Smooth muscle cell (in vitro differentiated cells): ENCODE measurements around the gene NEDD9. TPM values are rescaled to one million over a fixed set of nuclear protein-coding genes. Genes with fewer than 3 reads are reported as not detected.

ENCODE experiments used
- DNase-seq: peaks from one replicate; lab custom pipeline; 2025; ENCODE audit not compliant: unreplicated experiment; lab: John Stamatoyannopoulos, UW
- H2AFZ ChIP-seq: fragments of 200-600 bp; sonication (generic); 2 replicates; pipeline ENCODE4 v1.6.0; 2016; ENCODE audit warnings: antibody characterized with exemption, low read depth, mild to moderate bottlenecking
- H3F3A ChIP-seq: fragments of 200-600 bp; sonication (generic); 2 replicates; pipeline ENCODE4 v1.6.0; 2017; ENCODE audit warnings: antibody characterized with exemption, low read depth
- H3K27ac ChIP-seq: fragments of 200-600 bp; sonication (generic); 2 replicates; pipeline ENCODE4 v1.5.1; 2016; ENCODE audit warnings: low read depth, mild to moderate bottlenecking
- H3K27me3 ChIP-seq: fragments of 200-600 bp; sonication (generic); 2 replicates; pipeline ENCODE4 v1.6.1; 2016; ENCODE audit warnings: low read depth, mild to moderate bottlenecking
- H3K36me3 ChIP-seq: fragments of 200-600 bp; sonication (generic); 2 replicates; pipeline ENCODE4 v1.5.1; 2016; ENCODE audit warnings: low read depth
- H3K4me1 ChIP-seq: fragments of 200-600 bp; sonication (generic); 2 replicates; pipeline ENCODE4 v1.5.1; 2016; ENCODE audit warnings: low read depth
- H3K4me2 ChIP-seq: fragments of 200-600 bp; sonication (generic); 2 replicates; pipeline ENCODE4 v1.6.0; 2016; ENCODE audit warnings: mild to moderate bottlenecking
- H3K4me3 ChIP-seq: fragments of 200-600 bp; sonication (generic); 2 replicates; pipeline ENCODE4 v1.5.1; 2016; ENCODE audit warnings: mild to moderate bottlenecking
- H3K79me2 ChIP-seq: fragments of 200-600 bp; sonication (generic); 2 replicates; pipeline ENCODE4 v1.6.0; 2016; ENCODE audit warnings: low read depth, mild to moderate bottlenecking
- H3K9ac ChIP-seq: fragments of 200-600 bp; sonication (generic); 2 replicates; pipeline ENCODE4 v1.6.0; 2016; ENCODE audit warnings: low read depth
- H3K9me3 ChIP-seq: fragments of 200-600 bp; sonication (generic); replicated peaks from 2 replicates; pipeline ENCODE4 v1.5.1; 2016; ENCODE audit warnings: low read depth
- H4K20me1 ChIP-seq: fragments of 200-600 bp; sonication (generic); 2 replicates; pipeline ENCODE4 v1.6.0; 2016; ENCODE audit warnings: low read depth
- CTCF ChIP-seq: fragments of 200-600 bp; sonication (generic); IDR thresholded peaks from 2 replicates; pipeline ENCODE4 v1.5.1; 2017; ENCODE audit warnings: borderline replicate concordance, mild to moderate bottlenecking, antibody characterized with exemption; ENCODE audit not compliant: insufficient read depth, poor library complexity, severe bottlenecking
- whole genome bisulfite sequencing: methylation state at CpG from one replicate; pipeline ENCODE4 v1.1.7; 2016; ENCODE audit warnings: low lambda C conversion rate; 5-methylcytosine and 5-hydroxymethylcytosine counted together
- polyA plus RNA-seq: library from polyadenylated mRNA; unstranded; fragments of >200 nt; fragmentation: Nextera tagmentation; extraction: Ambion mirVana; gene quantifications from 2 replicates; pipeline ENCODE4 v1.2.1, GENCODE V29; 2016
- total RNA-seq: library from RNA; depleted of rRNA; stranded (reverse); fragments of >200 nt; gene quantifications from 2 replicates; pipeline ENCODE4 v1.2.3, GENCODE V29; 2014

The NEDD9 gene
- total and polyA plus RNA-seq, 2 experiments from 2014 or later: 85.6 to 127 TPM

GRCh38 chr6:11243861-11244260, 11.4 kb upstream of the NEDD9 start:
- Histone ChIP-seq H3K9ac (no peak overlapping the region), H3K27me3 (no peaks in the 10 kb centered on the region), H3K4me1 (peaks cover 5% of the 10 kb centered on the region), H3F3A (no peaks in the 10 kb centered on the region), H3K36me3 (no peaks in the 10 kb centered on the region), H3K27ac (no peak overlapping the region), H3K79me2 (no peaks in the 10 kb centered on the region), H4K20me1 (no peaks in the 10 kb centered on the region), H3K4me3 (no peak overlapping the region), H2AFZ (no peak overlapping the region), H3K4me2 (no peak overlapping the region), H3K9me3 (no peaks in the 10 kb centered on the region)
- no peak for TF ChIP-seq CTCF
- DNase-seq: no peak
- WGBS: 100% methylated on average over 1 of the region's 1 CpG

- DNase-seq: no peak
- Histone ChIP-seq H3K27ac (no peak overlapping the region), H3F3A (no peaks in the 10 kb centered on the region), H3K79me2 (no peaks in the 10 kb centered on the region), H3K9me3 (no peaks in the 10 kb centered on the region), H3K9ac (no peak overlapping the region), H3K36me3 (no peaks in the 10 kb centered on the region), H3K27me3 (no peaks in the 10 kb centered on the region), H4K20me1 (no peaks in the 10 kb centered on the region), H3K4me2 (no peak overlapping the region), H3K4me3 (no peak overlapping the region), H3K4me1 (peaks cover 5% of the 10 kb centered on the region), H2AFZ (no peak overlapping the region)
- no peak for TF ChIP-seq CTCF
Observed at GRCh38 chr6:11242711-11243110, 10.2 kb upstream of the NEDD9 start.

DNA sequence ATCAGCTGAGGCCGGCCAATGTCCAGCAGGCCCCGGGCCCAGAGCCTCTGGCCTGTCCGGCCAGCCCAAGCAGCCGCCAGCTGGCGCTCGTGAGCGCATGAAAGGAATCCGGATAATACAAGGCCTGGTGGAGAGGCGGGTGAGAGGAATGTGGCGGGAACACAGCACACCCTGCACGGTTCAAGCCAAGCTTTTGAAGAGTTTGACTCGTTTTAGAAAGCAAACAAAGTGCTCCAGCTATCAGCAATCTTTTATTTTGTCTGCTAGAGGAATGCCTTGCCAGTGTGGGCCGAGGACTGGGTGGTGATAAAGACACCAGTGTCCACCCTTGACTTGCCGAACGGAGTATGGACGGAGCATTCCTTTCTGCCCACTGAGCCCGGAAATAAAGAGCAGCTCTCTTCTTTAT, 9.3 kb upstream of the NEDD9 start:
- no peak for DNase-seq
- peak; percentile 69 for TF ChIP-seq CTCF
- no peaks in the 10 kb centered on the region for H3K36me3 ChIP-seq
- 28% methylated on average over 17 of the region's 17 CpGs for WGBS
- H3K27ac ChIP-seq: no peak overlapping the region
- H3K27me3 ChIP-seq: no peaks in the 10 kb centered on the region
- no peak overlapping the region for H3K4me3 ChIP-seq
- H3K9me3 ChIP-seq: no peaks in the 10 kb centered on the region
- H3K4me2 ChIP-seq: peak overlapping the region; percentile 65
- no peaks in the 10 kb centered on the region for H4K20me1 ChIP-seq
- peak overlapping the region; percentile 55 for H2AFZ ChIP-seq
- no peaks in the 10 kb centered on the region for H3K79me2 ChIP-seq
- peaks cover 5% of the 10 kb centered on the region for H3K4me1 ChIP-seq
- no peak overlapping the region for H3K9ac ChIP-seq
- H3F3A ChIP-seq: no peaks in the 10 kb centered on the region

DNA sequence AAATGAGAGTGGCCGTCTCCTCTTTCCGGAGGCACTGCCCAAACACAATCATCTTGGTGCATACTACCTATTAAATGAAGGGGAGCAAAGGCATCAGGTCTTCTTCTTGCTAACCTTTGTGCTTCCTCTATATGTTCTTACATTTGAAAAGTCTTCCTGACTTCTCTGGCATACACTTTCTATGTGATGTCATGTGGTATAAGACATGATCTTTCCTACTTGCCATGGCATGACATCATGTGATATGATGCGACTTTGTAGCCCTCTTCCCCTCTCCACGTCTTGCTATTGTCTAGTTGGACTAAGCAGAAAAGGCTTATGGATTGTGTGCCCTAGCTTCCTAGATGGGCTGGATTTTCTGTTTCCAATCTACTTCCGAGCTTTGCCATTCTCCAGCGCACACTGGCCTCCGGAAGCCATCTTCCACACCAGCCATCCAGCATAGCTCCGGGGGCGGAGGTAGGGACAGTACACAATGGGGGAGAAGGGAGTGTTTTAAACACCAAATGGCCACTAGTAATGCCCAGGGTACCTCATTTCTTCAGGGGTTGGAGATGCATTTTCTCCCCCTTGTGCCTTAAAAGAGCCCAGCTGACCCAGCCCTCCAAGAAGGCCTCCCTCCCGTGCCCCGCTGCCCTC, 8.8 kb upstream of the NEDD9 start:
- H3K27ac ChIP-seq: no peak overlapping the region
- no peak for DNase-seq
- H3F3A ChIP-seq: no peaks in the 10 kb centered on the region
- H4K20me1 ChIP-seq: no peaks in the 10 kb centered on the region
- TF ChIP-seq CTCF: no peak
- H3K9ac ChIP-seq: no peak overlapping the region
- no peak overlapping the region for H3K4me3 ChIP-seq
- no peak overlapping the region for H3K4me2 ChIP-seq
- 91% methylated on average over 11 of the region's 11 CpGs for WGBS
- no peaks in the 10 kb centered on the region for H3K27me3 ChIP-seq
- no peaks in the 10 kb centered on the region for H3K79me2 ChIP-seq
- no peaks in the 10 kb centered on the region for H3K36me3 ChIP-seq
- peaks cover 5% of the 10 kb centered on the region for H3K4me1 ChIP-seq
- peak overlapping the region; percentile 55 for H2AFZ ChIP-seq
- H3K9me3 ChIP-seq: no peaks in the 10 kb centered on the region
